Choroid plexus epithelial cell (primary cell): Measurements from ENCODE around the gene SCYGR4.

Experiments
- DNase-seq: peaks from one replicate; pipeline ENCODE4 v3.0.0-alpha.2; 2010; ENCODE audit warnings: low read depth
- H3K4me3 ChIP-seq: 2 replicates; pipeline ENCODE4 v1.5.1; 2011; ENCODE audit warnings: low read depth, mild to moderate bottlenecking, control low read depth, low read length, moderate library complexity
- CTCF ChIP-seq: conservative IDR thresholded peaks from 2 replicates; pipeline ENCODE4 v1.5.1; 2011; ENCODE audit warnings: low read depth, mild to moderate bottlenecking, control low read depth, inconsistent platforms, low read length, moderate library complexity

SCYGR4 gene

GRCh38 chr2:227642656-227643055 is 25.4 kb downstream of the SCYGR4 start:
- DNase-seq = no peak
- TF ChIP-seq CTCF = no peak
- H3K4me3 ChIP-seq = no peak overlapping the region

- no peak overlapping the region for H3K4me3 ChIP-seq
- no peak for DNase-seq
- TF ChIP-seq CTCF = no peak
Measured at GRCh38 chr2:227643990-227644551, 26.8 kb downstream of the SCYGR4 start.

GRCh38 chr2:227653419-227653818 is 36.1 kb downstream of the SCYGR4 start:
- no peak overlapping the region for H3K4me3 ChIP-seq
- DNase-seq = peak; percentile 33
- no peak for TF ChIP-seq CTCF

- no peak overlapping the region for H3K4me3 ChIP-seq
- TF ChIP-seq CTCF = no peak
- no peak for DNase-seq
Measured at GRCh38 chr2:227654426-227654825, 37.1 kb downstream of the SCYGR4 start.

GRCh38 chr2:227655454-227655853 is 38.2 kb downstream of the SCYGR4 start:
- peak; percentile 88 for DNase-seq
- no peak overlapping the region for H3K4me3 ChIP-seq
- no peak for TF ChIP-seq CTCF

- no peak overlapping the region for H3K4me3 ChIP-seq
- peak; percentile 83 for DNase-seq
- TF ChIP-seq CTCF = no peak
Measured at GRCh38 chr2:227657199-227657845, 40.0 kb downstream of the SCYGR4 start.

GRCh38 chr2:227661025-227661649 is 43.8 kb downstream of the SCYGR4 start:
- DNase-seq = no peak
- H3K4me3 ChIP-seq = no peak overlapping the region
- no peak for TF ChIP-seq CTCF
